Effector CD8-positive, alpha-beta T cell (primary cell): ENCODE results near the gene USP40.

Experiments used
- DNase-seq: peaks from one replicate; lab custom pipeline; 2025; lab: John Stamatoyannopoulos, UW

USP40 gene

DNA sequence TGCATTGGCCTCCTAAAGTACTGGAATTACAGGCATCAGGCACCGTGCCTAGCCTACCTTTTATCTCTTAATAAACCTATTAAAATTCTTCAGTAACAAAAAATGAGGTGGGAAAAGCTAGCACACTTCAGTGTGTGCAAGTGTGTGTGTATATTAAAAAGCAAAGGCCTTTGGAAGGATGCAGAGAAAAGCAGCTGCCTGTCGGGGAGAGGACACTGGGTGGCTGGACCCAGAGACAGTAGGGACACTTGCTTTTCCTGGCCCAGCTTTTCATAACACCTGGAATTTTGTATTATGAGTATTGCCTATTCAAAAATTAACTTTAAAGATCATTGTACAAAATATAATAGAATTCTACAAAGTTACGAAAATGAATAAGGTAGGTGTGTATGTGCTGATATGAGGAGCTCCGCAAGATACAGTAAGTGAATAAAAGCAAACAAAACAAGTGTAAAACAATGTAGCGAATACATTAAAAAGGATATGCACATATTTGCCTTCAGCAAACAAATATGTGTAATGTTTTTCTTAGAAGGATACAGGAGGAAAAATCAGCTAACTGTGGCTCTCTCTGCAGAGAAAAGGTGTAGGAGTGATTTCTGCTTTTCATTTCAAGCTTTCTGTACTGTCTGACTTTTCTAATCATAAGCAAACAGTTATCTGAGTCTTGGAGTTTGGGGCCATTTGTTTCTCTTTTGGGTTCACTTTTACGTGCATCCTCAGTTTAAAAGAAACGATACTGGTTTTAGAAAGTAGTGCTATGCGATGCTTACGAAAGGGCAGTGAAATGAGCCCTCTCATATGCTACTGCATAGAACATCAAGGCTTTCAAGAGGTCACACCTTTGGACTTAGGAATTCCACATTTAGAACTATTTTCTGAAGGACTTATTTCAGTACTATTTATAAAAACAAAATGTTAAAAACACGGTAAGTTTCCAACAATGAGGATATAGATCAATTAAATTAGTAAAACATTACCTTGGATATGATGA, 70.8 kb downstream of the USP40 start:
- DNase-seq = no peak

- DNase-seq = no peak
Measured at GRCh38 chr2:233492751-233493150, 73.8 kb downstream of the USP40 start.

DNA sequence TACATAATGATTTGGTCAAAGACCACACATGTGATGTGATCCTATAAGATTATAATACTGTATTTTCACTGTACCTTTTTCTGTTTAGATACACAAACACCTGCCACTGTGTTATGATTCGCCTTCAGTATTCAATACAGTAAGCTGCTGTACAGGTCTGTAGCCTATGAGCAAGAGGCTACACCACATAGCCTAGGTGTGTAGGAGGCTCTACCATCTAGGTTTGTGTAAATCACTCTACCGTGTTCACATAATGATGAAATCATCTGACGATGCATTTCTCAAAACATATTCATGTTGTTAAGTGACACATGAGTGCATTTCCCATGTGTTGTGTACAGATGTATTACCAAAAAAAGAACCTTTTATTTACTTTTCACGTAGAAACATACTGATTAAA, 74.5 kb downstream of the USP40 start:
- no peak for DNase-seq

DNA sequence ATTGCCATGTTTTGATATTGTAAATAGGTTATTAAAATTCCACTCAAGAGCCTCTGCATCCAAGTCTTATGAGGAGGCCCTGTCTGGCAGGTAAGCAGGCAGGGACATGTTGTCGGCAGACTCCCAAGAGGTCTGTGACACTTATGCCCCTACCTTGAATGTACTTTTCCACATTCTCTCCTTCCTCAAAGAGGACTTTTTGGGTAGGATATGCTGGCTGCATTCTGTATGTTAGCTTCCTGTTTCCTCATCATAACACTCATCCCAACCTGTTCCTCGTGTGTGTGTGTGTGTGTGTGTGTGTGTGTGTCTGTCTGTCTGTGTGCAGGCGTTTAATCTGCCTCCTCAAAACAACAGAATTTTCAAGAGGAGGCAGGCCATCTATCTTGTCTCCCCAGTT, 75.3 kb downstream of the USP40 start:
- DNase-seq = no peak

GRCh38 chr2:233490831-233491230, 75.8 kb downstream of the USP40 start:
- DNase-seq = no peak

- DNase-seq = no peak
Measured at GRCh38 chr2:233489666-233490065, 76.9 kb downstream of the USP40 start.

DNA sequence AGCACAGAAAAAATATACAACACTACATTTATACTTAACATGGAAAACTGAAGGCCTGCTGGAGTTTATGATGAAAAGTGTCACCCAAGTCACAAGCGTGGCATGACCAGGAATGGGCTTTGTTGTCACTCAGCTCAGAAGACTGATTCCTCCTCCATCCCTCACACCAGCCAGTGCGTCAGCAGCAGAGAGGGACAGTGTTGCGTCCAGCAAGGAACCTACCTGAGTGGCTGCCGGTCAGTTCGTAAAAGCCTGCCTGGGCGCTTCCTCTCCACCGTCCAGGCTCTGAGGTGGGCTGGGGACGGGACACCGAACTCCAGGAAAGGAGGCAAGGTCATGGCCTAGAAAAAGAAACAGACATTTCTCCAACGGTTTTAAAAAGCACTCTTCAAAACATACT, 77.4 kb downstream of the USP40 start:
- DNase-seq = no peak

DNA sequence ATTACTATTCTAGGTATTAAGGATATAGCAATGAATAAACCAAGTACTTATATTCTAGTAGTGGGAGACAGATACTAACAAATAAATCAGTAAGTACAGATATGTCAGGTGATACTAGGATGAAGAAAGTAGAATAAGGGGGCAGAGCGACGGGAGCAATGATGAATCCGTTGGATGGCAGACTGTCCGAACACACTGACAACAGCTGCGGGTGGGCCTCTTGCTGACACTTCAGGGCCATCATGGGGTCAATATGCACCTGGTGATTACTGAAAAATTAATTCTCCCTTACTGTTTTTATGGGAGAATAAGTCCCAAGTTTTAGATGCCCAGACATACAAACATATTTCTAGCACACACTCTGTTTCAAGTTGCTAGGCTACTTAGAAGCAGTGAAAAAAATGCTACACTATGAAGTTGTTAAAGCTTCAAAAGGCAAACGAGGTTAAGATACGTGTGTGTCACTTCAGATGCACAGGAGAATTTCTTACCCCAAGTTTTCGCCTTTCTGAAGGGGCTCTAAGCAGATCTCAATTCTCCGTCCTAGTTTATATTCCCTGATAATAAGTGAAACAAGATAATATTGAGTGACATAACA, 78.7 kb downstream of the USP40 start:
- no peak for DNase-seq

- no peak for DNase-seq
Measured at GRCh38 chr2:233486778-233487552, 79.6 kb downstream of the USP40 start.

DNA sequence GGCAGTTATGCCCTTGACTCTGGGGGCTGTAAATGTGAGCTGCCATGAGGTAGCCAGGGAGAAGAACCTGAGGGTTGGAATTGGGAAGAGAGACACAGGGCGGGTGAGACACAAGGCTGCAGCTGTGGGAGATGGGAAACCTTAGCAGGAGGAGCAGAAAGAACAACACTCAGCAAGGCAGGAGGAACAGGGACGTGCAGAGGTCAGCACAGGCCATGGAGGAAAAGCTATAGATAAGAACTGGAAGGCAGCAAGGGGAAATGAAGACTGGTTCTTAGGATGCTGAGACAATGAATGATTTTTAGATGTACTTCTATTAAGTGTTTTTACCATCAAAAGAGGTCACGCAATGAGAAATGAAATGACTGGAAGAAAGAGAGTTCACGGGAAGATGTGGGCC, 80.2 kb downstream of the USP40 start:
- DNase-seq = no peak

- DNase-seq = no peak
Measured at GRCh38 chr2:233485726-233486125, 80.9 kb downstream of the USP40 start.

DNA sequence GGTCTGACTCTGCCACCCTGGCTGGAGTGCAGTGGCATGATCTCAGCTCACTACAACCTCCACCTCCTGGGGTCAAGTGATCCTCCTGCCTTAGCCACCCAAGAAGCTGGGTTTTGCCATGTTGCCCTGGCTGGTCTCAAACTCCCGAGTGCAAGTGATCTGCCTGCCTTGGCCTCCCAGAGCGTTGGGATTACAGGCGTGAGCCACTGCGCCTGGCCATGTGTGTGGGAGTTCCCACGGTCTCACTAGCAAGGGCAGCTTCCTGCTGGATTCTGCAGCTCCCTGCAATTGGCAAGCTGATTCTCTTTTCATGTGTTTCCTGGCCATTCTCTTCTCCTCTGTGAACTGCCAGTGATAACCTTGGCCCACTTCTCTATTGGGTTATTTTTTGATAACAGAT, 84.0 kb downstream of the USP40 start:
- no peak for DNase-seq

DNA sequence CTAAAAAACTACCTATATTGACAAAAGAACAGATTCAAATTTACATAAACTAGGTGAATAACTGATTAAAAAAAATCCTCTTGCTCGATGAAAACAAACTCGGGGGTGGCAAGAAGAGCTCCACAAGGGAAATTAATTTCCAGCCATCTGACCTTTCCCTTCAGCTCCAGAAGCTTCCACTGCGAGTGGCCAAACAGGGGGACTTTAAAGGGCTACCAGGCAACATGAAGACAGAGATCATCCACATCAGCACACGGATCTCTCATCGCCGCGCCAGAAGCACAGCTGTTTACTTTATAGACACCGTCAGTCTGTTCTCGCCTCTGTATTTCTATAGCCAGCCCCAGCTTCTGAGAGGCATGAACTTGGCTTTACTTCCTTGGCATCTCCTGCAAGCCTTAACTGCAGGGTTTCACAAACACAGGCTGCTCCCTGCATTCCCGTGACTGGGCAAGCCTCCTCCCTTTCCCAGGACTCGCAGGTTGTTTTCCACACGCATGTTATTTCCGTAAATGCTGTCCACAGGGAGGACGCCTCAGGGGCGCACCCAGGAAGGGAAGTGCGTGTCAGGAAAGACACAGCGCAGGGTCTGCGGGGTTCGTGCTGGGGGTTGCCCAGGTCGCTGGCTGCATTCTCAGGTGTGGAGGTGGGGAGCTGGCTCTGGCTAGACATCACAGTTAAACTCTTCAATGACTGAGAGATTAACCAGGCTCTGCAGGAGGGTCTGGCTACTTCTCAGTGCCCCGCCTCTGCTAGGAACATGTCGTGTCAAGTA, 85.0 kb downstream of the USP40 start:
- no peak for DNase-seq

DNA sequence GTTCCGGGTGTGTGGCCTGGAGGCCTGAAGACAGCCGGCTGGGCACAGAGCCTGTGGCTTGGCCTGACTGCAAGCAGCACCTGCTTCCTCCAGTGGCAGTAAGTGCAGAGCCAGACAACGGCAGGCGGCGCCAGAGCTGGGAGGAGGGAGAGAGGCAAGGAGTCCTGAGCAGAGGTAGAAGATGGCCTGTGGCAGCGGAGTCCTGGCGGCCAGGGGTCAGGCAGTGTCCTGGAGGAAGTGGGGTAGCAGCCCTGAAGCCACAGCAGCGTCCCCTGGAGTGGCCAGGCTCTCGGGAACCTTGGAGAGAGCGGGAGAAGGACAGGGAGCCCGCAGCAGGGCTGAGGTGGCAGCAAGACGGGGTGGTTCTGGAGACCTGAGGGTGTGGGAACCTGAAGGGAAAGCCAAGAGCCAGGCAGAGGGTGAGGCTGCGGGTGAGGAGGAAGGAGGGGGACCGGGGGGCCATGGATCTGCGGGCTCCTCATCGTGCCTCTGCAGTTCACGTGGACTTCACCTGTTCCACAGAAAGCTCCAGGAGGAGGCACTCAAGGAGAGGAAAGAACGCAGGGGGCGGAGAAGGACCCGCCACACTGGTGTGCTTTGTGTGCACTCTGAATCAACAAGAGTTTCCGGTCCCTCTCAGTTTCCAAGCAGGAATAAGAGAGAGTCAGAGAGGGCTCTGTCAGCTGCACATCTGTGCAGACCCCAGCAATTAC, 85.9 kb downstream of the USP40 start:
- no peak for DNase-seq

DNA sequence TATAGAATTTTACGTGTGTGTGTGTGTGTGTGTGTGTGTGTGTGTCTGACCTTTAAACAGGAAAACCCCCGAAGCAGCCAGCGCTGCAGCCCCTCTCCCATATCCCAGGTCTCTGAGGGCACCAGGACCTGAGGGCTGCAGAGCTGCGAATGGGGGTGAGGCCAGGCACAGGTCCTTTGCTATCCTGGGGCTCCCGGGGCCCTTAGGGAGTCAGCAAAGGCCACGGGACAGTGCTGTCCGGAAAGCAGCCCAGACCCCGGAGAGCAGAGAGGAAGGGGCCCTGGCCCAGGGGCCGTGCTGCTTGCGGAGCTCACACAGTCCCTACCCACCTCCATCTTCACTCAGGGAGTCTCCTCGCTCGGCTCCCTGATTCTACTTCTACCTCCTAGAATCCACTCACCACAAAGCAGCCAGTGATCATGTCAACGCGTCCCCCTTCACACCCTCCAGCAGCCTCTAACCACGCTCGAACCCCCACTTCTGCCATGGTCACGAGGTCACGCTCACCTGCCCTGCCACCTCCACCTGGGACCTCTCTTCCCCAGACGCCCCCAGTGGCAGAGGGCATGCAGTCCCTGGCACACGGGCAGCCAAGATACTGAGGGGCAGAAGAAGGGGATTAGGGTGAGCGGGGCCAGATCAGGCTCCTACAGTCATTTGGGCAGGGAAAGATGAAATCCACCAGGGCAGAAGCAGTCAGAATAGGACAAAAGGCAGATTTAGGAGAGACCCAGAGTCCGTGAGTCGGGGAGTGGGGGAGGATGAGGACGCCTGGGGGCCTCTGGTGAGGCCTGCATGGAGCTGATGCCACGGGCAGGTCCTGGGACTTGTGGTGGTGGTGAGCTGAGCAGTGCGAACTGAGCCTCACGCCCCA, 86.7 kb downstream of the USP40 start:
- no peak for DNase-seq

- no peak for DNase-seq
Measured at GRCh38 chr2:233477548-233478433, 88.8 kb downstream of the USP40 start.

DNA sequence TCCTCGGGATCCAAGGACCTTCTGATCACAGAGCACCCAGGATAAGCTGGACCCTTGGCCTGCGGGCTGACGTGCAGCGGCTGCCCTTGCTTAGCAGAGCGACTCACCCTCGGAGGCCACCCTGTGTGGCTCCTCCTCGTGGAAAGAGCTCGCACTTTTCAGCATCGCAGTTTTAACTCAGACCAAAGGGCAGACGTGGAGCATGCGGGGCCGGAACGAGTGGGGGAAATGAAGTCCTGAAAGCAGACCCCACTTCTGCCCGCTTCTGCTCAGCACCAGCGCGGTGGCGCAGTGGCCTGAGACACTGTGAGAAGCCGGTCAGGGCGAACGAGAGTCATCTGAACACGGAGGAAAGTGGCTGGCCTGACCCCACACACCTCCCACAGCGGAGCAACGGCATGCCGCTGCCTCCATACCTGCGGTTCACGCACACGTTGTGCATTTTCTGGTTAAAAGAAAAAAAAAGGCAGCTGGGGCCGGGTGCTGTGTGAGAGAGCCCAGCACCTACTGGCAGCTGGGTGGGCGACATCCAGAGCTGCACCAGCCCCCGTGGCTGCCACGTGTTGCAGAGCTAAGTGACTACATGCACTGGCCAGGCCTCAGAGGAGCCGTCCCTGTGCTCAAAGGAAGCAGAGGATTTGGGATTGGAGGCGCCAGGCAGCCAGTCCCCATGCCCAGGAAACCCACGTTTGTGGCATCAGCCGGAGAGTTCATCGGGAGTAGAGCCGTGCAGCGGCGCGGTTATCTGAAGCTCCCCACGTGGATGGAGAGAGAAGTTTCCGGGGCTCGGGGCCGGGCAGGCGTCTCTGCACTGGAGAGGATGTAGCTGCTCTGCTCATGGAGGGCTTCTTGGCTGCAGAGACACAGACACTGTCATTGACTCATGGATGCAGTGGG, 89.7 kb downstream of the USP40 start:
- DNase-seq = no peak

DNA sequence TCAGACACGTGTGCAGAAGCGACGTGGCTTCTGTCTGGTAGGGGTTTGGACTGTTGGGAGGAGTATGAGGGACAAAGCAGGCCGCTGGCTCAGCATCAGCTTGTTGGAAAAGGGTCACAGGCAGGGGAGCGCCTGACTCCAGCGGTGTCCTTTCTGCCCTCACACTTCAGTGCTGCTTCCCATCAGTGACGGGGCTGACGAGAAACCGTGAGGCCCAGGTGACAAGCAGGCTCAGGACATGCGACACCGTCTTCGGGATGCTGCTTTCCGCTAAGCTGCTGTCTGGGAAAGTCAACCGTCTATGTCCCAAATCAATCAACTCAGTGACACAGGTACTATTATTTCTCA, 90.5 kb downstream of the USP40 start:
- no peak for DNase-seq
